Mucosa of rectum (tissue), 2 donors: ENCODE results near the gene ZC3H18.

Source experiments
- H3K27ac ChIP-seq, 2 donors: one replicate each; pipeline ENCODE4 v1.7.0; 2013; ENCODE audit warnings: inconsistent platforms in 2 of 2, low read depth in 2 of 2, low read length in 2 of 2
- H3K27me3 ChIP-seq, 2 donors: one replicate each; pipeline ENCODE4 v1.7.0; 2013; ENCODE audit warnings: low read length in 2 of 2; ENCODE audit not compliant: control insufficient read depth in 2 of 2, insufficient read depth in 2 of 2
- H3K36me3 ChIP-seq, 2 donors: one replicate each; pipeline ENCODE4 v1.7.0; 2013; ENCODE audit warnings: low read length in 2 of 2; ENCODE audit not compliant: control insufficient read depth in 2 of 2, insufficient read depth in 2 of 2
- H3K4me1 ChIP-seq, 2 donors: one replicate each; pipeline ENCODE4 v1.7.0; 2013; ENCODE audit warnings: low read length in 2 of 2, mild to moderate bottlenecking in 1 of 2; ENCODE audit not compliant: control insufficient read depth in 2 of 2, insufficient read depth in 2 of 2
- H3K4me3 ChIP-seq, 2 donors: one replicate each; pipeline ENCODE4 v1.7.0; 2013; ENCODE audit warnings: low read length in 2 of 2
- H3K9ac ChIP-seq, 2 donors: one replicate each; pipeline ENCODE4 v1.7.0; 2013; ENCODE audit warnings: low read length in 2 of 2, low read depth in 1 of 2, mild to moderate bottlenecking in 1 of 2
- H3K9me3 ChIP-seq, 2 donors: one replicate each; pipeline ENCODE4 v1.7.0; 2013; ENCODE audit warnings: low read length in 2 of 2; ENCODE audit not compliant: control insufficient read depth in 2 of 2
- donor health status: healthy.
- donor health status: Normal muscosa, but diverticular disease.

Gene ZC3H18

GRCh38 chr16:88593910-88594309, 23.7 kb downstream of the ZC3H18 start:
- H3K4me1 ChIP-seq = peaks cover 0 to 7% of the 10 kb centered on the region in 2 donors
- H3K4me3 ChIP-seq = no peak overlapping the region
- no peaks in the 10 kb centered on the region for H3K27me3 ChIP-seq
- no peak overlapping the region for H3K27ac ChIP-seq
- peaks cover 25 to 32% of the 10 kb centered on the region in 2 donors for H3K36me3 ChIP-seq
- no peaks in the 10 kb centered on the region for H3K9me3 ChIP-seq
- H3K9ac ChIP-seq = no peak overlapping the region

- Histone ChIP-seq H3K4me1 (peaks cover 0 to 7% of the 10 kb centered on the region in 2 donors), H3K27ac (no peak overlapping the region)
Observed at GRCh38 chr16:88595101-88595500, 24.9 kb downstream of the ZC3H18 start.

GRCh38 chr16:88595921-88596320, 25.7 kb downstream of the ZC3H18 start:
- Histone ChIP-seq H3K27ac (no peak overlapping the region), H3K4me3 (no peak overlapping the region), H3K4me1 (peaks cover 0 to 7% of the 10 kb centered on the region in 2 donors), H3K9me3 (no peaks in the 10 kb centered on the region), H3K36me3 (peaks cover 34 to 38% of the 10 kb centered on the region in 2 donors), H3K27me3 (no peaks in the 10 kb centered on the region), H3K9ac (no peak overlapping the region)

More at GRCh38 chr16:88595101-88595500, 24.9 kb downstream of the ZC3H18 start:
- Histone ChIP-seq H3K9me3 (no peaks in the 10 kb centered on the region), H3K27me3 (no peaks in the 10 kb centered on the region), H3K4me3 (no peak overlapping the region), H3K36me3 (peaks cover 26 to 32% of the 10 kb centered on the region in 2 donors), H3K9ac (no peak overlapping the region)

GRCh38 chr16:88596483-88596882, 26.3 kb downstream of the ZC3H18 start:
- peaks cover 0 to 7% of the 10 kb centered on the region in 2 donors for H3K4me1 ChIP-seq
- peaks cover 37 to 43% of the 10 kb centered on the region in 2 donors for H3K36me3 ChIP-seq
- no peak overlapping the region for H3K4me3 ChIP-seq
- H3K9ac ChIP-seq = no peak overlapping the region
- no peaks in the 10 kb centered on the region for H3K27me3 ChIP-seq
- H3K9me3 ChIP-seq = no peaks in the 10 kb centered on the region
- H3K27ac ChIP-seq = no peak overlapping the region

- no peaks in the 10 kb centered on the region for H3K27me3 ChIP-seq
- H3K9ac ChIP-seq = no peak overlapping the region
- no peak overlapping the region for H3K27ac ChIP-seq
- H3K9me3 ChIP-seq = no peaks in the 10 kb centered on the region
- no peak overlapping the region for H3K4me3 ChIP-seq
- H3K36me3 ChIP-seq = peaks cover 43 to 44% of the 10 kb centered on the region in 2 donors
- H3K4me1 ChIP-seq = peaks cover 0 to 3% of the 10 kb centered on the region in 2 donors
Observed at GRCh38 chr16:88597856-88598491, 27.8 kb downstream of the ZC3H18 start.

- Histone ChIP-seq H3K27ac (peak overlapping the region in 1 of 2 donors; percentile 32), H3K36me3 (peaks cover 34 to 40% of the 10 kb centered on the region in 2 donors), H3K27me3 (no peaks in the 10 kb centered on the region), H3K4me1 (peaks cover 0 to 3% of the 10 kb centered on the region in 2 donors), H3K4me3 (no peak overlapping the region), H3K9me3 (no peaks in the 10 kb centered on the region), H3K9ac (no peak overlapping the region)
Observed at GRCh38 chr16:88599092-88599733, 29.0 kb downstream of the ZC3H18 start.

- Histone ChIP-seq H3K4me3 (no peak overlapping the region), H3K27me3 (no peaks in the 10 kb centered on the region), H3K9me3 (no peaks in the 10 kb centered on the region), H3K27ac (peak overlapping the region in 1 of 2 donors; percentile 9), H3K4me1 (peaks cover 0 to 3% of the 10 kb centered on the region in 2 donors), H3K9ac (no peak overlapping the region), H3K36me3 (peaks cover 35 to 42% of the 10 kb centered on the region in 2 donors)
Observed at GRCh38 chr16:88599825-88600538, 29.8 kb downstream of the ZC3H18 start.

GRCh38 chr16:88600539-88600896, 30.3 kb downstream of the ZC3H18 start:
- H3K9me3 ChIP-seq = no peaks in the 10 kb centered on the region
- H3K36me3 ChIP-seq = peaks cover 40 to 47% of the 10 kb centered on the region in 2 donors
- no peak overlapping the region for H3K27ac ChIP-seq
- H3K9ac ChIP-seq = no peak overlapping the region
- no peaks in the 10 kb centered on the region for H3K27me3 ChIP-seq
- H3K4me3 ChIP-seq = no peak overlapping the region
- peaks cover 0 to 3% of the 10 kb centered on the region in 2 donors for H3K4me1 ChIP-seq

- Histone ChIP-seq H3K4me3 (no peak overlapping the region), H3K27ac (no peak overlapping the region), H3K9me3 (no peaks in the 10 kb centered on the region), H3K27me3 (no peaks in the 10 kb centered on the region), H3K9ac (no peak overlapping the region), H3K4me1 (peaks cover 0 to 3% of the 10 kb centered on the region in 2 donors), H3K36me3 (peaks cover 46 to 57% of the 10 kb centered on the region in 2 donors)
Observed at GRCh38 chr16:88601313-88602036, 31.3 kb downstream of the ZC3H18 start.
